GM20000 (cell line): Measurements from ENCODE around the gene FAM20C.

Experiments
- DNase-seq: peaks from one replicate; pipeline ENCODE4 v3.0.0; 2012; ENCODE audit warnings: low spot score
- CTCF ChIP-seq: IDR thresholded peaks from 2 replicates; pipeline ENCODE4 v1.5.1; 2012; ENCODE audit warnings: mild to moderate bottlenecking, control low read depth; ENCODE audit errors: extremely low read depth, missing control alignments

FAM20C gene

GRCh38 chr7:278081-278480, 85.7 kb downstream of the FAM20C start:
- no peak for TF ChIP-seq CTCF
- no peak for DNase-seq

- no peak for DNase-seq
- TF ChIP-seq CTCF = no peak
These were observed 87.5 kb downstream of the FAM20C start for GRCh38 chr7:279821-280220.

- no peak for TF ChIP-seq CTCF
These were observed 88.1 kb downstream of the FAM20C start for GRCh38 chr7:280461-280860.

GRCh38 chr7:281637-282036, 89.3 kb downstream of the FAM20C start:
- no peak for TF ChIP-seq CTCF
- no peak for DNase-seq

More at GRCh38 chr7:280461-280860, 88.1 kb downstream of the FAM20C start:
- no peak for DNase-seq

- no peak for DNase-seq
- no peak for TF ChIP-seq CTCF
These were observed 90.2 kb downstream of the FAM20C start for GRCh38 chr7:282621-283020.

- no peak for DNase-seq
- no peak for TF ChIP-seq CTCF
These were observed 92.7 kb downstream of the FAM20C start for GRCh38 chr7:284762-285722.

- no peak for TF ChIP-seq CTCF
- no peak for DNase-seq
These were observed 93.4 kb downstream of the FAM20C start for GRCh38 chr7:285731-286130.
